ENCODE results near the gene STPG4. TPM values are rescaled to one million over a fixed set of nuclear protein-coding genes. Genes with fewer than 3 reads are reported as not detected.

STPG4 gene
- total RNA-seq, 1 donor: 1.2 TPM

DNA sequence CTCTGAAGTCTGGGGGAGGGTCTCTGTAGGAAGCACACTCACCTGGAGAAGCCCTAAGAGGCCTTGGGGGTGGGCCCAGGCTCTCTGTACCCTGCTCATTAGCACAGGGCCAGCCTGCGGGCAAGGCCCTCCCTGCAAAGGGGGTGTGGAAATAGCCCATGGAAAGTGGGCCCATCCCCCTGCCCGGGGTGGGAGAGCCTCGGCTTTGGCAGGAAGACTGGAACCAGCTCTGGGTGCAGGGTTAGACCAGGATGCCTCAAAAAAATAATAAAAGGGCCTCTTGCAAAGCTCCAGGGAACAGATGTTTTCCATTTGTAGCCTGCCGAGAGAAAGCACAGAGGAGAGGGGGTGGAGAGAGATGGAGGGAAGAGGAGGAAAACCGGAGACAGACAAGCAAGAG, 98.7 kb downstream of the STPG4 start:
- H3K4me3 ChIP-seq (ENCODE audit: low read length): no peak overlapping the region

DNA sequence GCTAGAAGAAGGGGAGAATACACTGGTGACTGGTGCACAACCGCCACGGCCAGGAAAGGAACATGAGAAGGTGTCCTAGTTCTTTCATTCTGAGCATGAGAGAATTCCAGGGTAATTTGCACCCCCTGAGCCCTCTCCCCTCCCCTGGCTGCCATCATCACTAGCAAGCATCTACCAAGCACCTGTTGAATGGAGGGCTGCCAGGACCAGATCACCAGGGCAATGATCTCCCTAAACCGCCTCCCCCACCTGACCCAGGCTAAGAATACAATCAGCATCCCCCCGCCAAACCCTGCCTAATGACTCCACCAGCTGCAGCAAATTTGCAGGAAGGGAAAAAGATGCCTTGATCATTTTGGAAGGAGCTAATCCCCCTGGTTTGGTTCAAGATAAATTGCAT, 100.2 kb downstream of the STPG4 start:
- no peak overlapping the region for H3K4me3 ChIP-seq (ENCODE audit: low read length)
- H3K9me3 ChIP-seq (ENCODE audit: low read depth, low read length): no peaks in the 10 kb centered on the region
- no peaks in the 10 kb centered on the region for H3K27me3 ChIP-seq (ENCODE audit: insufficient read depth, low read length)
- peaks cover 49% of the 10 kb centered on the region for H3K4me1 ChIP-seq (ENCODE audit: insufficient read depth, low read length)

More for the DNA sequence above, 98.7 kb downstream of the STPG4 start:
- Histone ChIP-seq H3K9me3 (ENCODE audit: low read depth, low read length) (no peaks in the 10 kb centered on the region), H3K27me3 (ENCODE audit: insufficient read depth, low read length) (no peaks in the 10 kb centered on the region), H3K4me1 (ENCODE audit: insufficient read depth, low read length) (peaks cover 49% of the 10 kb centered on the region)

DNA sequence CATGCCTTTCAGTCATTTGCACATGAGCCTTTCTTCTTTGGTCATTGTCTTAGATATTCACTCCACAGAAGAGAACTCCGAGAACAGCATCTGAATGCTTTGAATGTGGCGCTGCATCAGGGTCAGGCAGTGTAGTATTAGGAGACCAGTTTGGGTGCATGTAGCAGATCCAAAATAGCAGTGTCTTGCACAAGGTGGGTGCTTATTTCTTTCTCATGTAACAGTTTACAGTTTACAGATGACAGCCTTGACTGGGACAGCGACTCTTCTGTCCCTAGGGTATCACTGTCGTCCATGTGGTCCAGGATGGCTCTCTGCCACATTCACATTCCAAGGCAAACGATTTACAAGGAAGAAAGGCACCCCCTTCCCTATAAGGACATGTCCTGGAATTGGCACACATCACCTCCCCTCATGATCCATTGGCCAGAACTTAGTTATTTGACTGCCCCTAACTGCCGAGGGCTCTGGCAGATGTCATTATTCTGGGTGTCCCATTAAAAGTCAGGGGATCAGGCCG, 101.0 kb downstream of the STPG4 start:
- no peak overlapping the region for H3K4me3 ChIP-seq (ENCODE audit: low read length)
- H3K27me3 ChIP-seq (ENCODE audit: insufficient read depth, low read length): no peaks in the 10 kb centered on the region
- H3K4me1 ChIP-seq (ENCODE audit: insufficient read depth, low read length): peaks cover 42% of the 10 kb centered on the region
- H3K9me3 ChIP-seq (ENCODE audit: low read depth, low read length): no peaks in the 10 kb centered on the region

DNA sequence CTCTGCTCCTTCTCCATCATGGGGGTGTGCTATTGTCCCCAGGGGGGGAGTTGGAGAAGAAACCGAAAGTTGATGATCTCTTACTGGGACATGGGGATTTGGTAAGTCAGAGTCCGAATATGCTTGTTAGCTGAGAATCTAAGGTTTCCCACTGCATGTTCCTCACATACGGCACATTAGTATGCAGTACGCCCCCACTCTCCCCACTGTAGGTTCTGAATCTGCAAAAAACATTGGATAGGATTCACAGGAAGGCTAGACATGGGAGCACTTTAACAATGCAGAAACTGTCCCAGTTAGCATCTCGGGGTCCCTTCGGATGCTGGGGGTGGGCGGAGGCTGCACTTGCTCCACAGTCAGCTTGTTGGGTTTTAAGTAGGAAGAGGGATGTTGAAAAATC, 102.3 kb downstream of the STPG4 start:
- H3K4me3 ChIP-seq (ENCODE audit: low read length): no peak overlapping the region
- H3K4me1 ChIP-seq (ENCODE audit: insufficient read depth, low read length): peaks cover 30% of the 10 kb centered on the region
- H3K27me3 ChIP-seq (ENCODE audit: insufficient read depth, low read length): no peaks in the 10 kb centered on the region
- no peaks in the 10 kb centered on the region for H3K9me3 ChIP-seq (ENCODE audit: low read depth, low read length)

DNA sequence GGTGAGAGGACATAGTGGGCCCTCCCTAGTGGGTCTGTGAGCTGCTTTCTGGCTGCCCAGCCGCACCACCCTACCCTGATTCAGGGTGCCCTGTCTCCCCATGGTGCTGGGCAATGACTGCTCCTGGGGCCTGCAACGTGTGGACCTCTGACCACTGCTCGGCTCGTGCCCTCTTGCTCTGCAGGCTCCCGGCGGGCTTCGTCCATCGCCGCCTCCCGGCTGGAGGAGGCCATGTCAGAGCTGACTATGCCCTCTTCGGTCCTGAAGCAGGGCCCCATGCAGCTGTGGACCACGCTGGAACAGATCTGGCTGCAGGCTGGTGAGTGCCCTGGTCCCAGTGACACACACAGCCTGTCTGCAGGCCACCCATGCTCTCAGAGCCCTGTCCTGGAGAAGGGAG, 103.5 kb downstream of the STPG4 start:
- Histone ChIP-seq H3K4me3 (ENCODE audit: low read length) (no peak overlapping the region), H3K9me3 (ENCODE audit: low read depth, low read length) (no peaks in the 10 kb centered on the region), H3K27me3 (ENCODE audit: insufficient read depth, low read length) (no peaks in the 10 kb centered on the region), H3K4me1 (ENCODE audit: insufficient read depth, low read length) (peaks cover 17% of the 10 kb centered on the region)

DNA sequence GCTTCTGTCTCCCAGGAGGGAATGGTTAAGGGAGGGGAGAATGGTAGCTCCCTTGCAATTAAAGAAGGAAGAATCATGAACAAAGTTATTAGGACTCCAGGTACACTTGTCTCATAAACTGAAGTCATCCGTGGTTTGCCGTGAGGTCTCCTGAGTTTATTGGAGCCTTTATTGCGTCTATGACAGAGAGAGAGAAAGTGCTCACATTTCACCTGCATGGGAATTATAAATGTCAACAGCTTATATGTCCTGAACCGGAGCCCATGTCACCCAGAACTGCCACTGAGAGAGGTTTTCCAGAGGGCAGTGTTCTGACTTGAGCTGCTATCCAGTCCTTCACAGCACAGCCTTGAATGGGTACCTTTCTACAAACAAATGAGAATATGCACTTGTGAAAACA, 104.3 kb downstream of the STPG4 start:
- no peaks in the 10 kb centered on the region for H3K9me3 ChIP-seq (ENCODE audit: low read depth, low read length)
- no peaks in the 10 kb centered on the region for H3K27me3 ChIP-seq (ENCODE audit: insufficient read depth, low read length)

DNA sequence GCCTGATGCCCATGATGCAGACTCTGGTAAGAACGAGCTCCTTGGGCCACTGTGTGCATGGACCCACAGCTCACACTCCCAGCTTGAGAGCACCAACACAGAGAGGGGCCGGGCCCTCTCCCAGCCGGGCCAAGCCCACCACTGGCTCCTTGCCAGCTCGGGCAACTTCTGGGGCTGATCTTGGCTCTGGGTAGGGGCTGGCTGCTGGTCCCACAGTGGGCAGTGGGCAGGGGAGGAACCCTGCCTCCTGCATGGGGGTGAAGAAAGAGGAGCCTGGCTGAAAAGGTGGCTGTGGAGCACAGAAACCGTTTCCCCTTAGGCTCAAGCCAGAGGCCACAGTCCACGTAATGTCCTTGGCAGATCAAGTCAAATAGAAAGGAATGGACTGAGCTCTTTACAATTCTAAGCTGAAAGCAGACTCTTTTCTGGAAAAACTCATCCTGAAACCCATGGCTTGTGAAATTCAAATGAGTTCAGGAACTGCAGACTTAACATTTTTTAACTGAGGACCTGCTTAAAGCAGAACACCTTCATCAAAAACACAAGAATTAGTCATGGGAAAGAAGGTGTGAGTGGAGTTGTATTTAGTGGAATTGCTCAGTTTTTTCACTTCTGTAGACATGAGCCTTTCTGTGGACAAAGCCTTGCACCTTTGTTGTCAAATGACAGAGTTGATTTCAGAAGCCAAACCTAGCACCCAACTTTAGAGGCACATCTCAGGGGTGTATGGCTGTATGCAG, 104.9 kb downstream of the STPG4 start:
- peaks cover 3% of the 10 kb centered on the region for H3K4me1 ChIP-seq (ENCODE audit: insufficient read depth, low read length)
- H3K27me3 ChIP-seq (ENCODE audit: insufficient read depth, low read length): no peaks in the 10 kb centered on the region

More for the DNA sequence above, 104.3 kb downstream of the STPG4 start:
- peaks cover 9% of the 10 kb centered on the region for H3K4me1 ChIP-seq (ENCODE audit: insufficient read depth, low read length)
- no peak overlapping the region for H3K4me3 ChIP-seq (ENCODE audit: low read length)

DNA sequence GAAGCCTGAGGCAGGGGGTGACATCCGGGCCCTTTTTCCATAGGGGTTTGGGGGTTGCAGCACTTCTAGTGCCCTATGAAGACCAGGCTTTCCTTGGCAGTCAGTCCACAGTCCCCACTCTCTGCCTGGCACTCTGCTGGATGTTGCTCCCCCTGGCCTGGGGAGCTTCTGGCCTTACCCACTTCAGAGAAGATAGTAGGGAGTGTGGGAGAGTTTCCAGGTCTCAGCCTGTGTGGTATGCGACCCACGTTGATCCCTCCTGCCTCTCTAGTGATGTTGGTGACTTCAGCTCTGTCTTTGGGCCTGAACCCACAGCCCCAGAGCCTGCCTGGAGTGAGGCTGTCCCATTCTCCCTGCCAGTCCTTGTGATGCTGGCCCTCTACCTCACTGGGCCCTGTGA, 105.6 kb downstream of the STPG4 start:
- no peaks in the 10 kb centered on the region for H3K4me1 ChIP-seq (ENCODE audit: insufficient read depth, low read length)
- no peak overlapping the region for H3K4me3 ChIP-seq (ENCODE audit: low read length)
- H3K9me3 ChIP-seq (ENCODE audit: low read depth, low read length): no peaks in the 10 kb centered on the region
- H3K27me3 ChIP-seq (ENCODE audit: insufficient read depth, low read length): no peaks in the 10 kb centered on the region

More for the DNA sequence above, 104.9 kb downstream of the STPG4 start:
- no peaks in the 10 kb centered on the region for H3K9me3 ChIP-seq (ENCODE audit: low read depth, low read length)
- no peak overlapping the region for H3K4me3 ChIP-seq (ENCODE audit: low read length)

DNA sequence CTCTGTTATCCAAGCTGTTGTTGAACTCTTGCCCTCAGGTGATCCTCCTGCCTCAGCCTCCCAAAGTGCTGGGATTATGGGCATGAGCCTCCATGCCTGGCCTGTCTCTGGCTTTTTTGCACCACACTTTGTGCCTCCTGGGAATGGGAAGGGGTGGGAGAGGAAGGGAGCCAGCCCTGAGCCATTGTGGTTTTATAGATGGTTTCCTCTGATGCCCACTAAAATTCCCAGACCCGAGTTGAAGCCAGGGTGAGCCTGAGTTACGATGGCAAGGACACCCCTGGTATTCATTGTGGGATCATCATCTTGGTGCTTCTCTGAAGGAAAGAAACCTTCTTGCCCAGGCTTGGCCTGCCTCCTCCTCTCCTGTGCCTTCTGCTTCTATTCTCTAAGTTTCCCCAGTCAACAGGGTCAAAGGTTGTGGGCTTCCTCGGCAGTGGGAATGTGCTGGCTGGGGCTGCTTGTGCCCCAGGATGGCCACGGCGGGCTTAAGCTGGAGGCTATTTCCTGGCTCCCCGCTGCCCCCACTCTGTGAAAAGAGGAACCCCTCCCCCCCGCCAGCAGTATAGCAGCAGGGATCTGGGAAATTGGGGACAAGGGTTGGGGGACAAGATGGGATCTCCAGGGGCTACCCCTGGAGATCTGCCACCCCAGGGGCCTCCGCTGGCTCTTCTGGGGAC, 106.2 kb downstream of the STPG4 start:
- Histone ChIP-seq H3K27me3 (ENCODE audit: insufficient read depth, low read length) (no peaks in the 10 kb centered on the region), H3K4me3 (ENCODE audit: low read length) (no peak overlapping the region), H3K9me3 (ENCODE audit: low read depth, low read length) (no peaks in the 10 kb centered on the region), H3K4me1 (ENCODE audit: insufficient read depth, low read length) (no peaks in the 10 kb centered on the region)

DNA sequence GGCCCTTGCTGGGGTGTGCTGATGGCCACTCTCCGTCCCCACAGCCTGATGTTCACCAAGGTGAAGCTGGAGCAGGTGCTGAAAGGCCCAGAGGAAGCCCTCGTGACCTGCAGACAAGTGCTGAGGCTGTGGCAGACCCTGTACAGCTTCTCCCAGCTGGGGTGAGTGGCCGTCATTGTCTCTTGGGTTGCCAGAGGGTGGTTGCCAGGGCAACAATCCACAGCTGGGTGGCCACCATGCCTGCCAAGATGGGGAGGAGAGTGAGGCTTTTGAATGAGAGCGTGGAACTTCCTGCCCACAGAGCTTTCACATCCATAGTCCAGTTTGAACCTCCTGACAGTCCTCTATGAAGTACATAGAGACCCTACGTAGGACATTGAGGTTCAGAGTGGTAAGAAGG, 108.8 kb downstream of the STPG4 start:
- no peaks in the 10 kb centered on the region for H3K27me3 ChIP-seq (ENCODE audit: insufficient read depth, low read length)
- H3K9me3 ChIP-seq (ENCODE audit: low read depth, low read length): no peaks in the 10 kb centered on the region
- H3K4me1 ChIP-seq (ENCODE audit: insufficient read depth, low read length): no peaks in the 10 kb centered on the region
- H3K4me3 ChIP-seq (ENCODE audit: low read length): no peak overlapping the region

DNA sequence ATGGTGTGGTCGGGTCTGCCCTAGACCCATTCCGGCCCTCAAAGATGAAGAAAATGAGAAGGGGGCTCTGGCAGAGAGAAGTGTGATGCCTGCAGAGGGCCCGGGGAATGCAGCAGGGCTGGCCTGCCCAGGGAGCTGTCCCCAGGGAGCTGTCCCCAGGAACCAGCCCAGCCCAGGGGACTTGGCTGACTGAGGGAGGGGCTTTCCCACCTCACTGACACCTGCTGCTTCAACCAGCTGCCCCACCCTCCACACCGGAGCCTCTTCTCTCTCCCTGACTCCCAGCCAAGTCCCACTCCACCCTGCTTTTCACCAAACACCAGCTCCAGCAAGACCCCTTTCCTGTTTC, 111.2 kb downstream of the STPG4 start:
- peaks cover 10% of the 10 kb centered on the region for H3K4me1 ChIP-seq (ENCODE audit: insufficient read depth, low read length)
- no peaks in the 10 kb centered on the region for H3K27me3 ChIP-seq (ENCODE audit: insufficient read depth, low read length)
- H3K9me3 ChIP-seq (ENCODE audit: low read depth, low read length): no peaks in the 10 kb centered on the region
- H3K4me3 ChIP-seq (ENCODE audit: low read length): no peak overlapping the region

DNA sequence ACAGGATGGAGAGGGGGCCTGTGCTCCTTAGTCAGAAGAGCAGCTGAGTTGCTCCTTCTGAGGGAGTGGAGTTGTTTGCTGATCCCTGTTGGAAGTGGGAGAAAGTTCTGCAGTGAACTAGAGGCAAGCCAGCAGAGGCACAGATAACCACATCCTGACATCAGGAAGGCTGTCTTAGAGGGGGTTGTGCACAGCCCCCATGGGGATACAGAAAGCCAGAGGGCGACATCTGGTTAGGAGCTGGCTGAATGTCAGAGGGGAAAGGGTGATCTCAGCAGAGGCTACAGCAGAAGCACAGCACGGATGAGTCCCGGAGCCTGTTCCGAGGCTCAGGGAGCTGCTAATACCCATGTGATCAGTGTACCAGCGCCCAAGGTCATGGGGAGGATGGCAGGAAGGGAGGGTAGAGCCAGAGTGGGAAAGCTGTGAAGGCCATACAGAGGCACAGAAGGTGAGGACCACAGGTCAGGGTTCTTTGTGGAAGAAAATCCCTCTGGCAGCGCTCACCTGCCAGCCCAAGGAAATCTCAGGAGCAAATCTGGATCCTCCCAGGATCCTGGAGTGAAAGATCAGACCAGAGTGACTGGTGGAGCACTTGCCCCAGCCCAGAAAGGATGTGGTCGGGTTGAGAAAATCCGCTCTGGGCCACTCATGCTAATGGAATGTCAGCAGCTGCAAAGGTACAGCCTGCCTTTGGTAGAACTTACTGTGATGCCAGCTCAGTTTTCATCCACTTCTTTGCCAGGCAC, 111.8 kb downstream of the STPG4 start:
- no peaks in the 10 kb centered on the region for H3K27me3 ChIP-seq (ENCODE audit: insufficient read depth, low read length)
- no peak overlapping the region for H3K4me3 ChIP-seq (ENCODE audit: low read length)
- H3K4me1 ChIP-seq (ENCODE audit: insufficient read depth, low read length): peaks cover 13% of the 10 kb centered on the region
- no peaks in the 10 kb centered on the region for H3K9me3 ChIP-seq (ENCODE audit: low read depth, low read length)

DNA sequence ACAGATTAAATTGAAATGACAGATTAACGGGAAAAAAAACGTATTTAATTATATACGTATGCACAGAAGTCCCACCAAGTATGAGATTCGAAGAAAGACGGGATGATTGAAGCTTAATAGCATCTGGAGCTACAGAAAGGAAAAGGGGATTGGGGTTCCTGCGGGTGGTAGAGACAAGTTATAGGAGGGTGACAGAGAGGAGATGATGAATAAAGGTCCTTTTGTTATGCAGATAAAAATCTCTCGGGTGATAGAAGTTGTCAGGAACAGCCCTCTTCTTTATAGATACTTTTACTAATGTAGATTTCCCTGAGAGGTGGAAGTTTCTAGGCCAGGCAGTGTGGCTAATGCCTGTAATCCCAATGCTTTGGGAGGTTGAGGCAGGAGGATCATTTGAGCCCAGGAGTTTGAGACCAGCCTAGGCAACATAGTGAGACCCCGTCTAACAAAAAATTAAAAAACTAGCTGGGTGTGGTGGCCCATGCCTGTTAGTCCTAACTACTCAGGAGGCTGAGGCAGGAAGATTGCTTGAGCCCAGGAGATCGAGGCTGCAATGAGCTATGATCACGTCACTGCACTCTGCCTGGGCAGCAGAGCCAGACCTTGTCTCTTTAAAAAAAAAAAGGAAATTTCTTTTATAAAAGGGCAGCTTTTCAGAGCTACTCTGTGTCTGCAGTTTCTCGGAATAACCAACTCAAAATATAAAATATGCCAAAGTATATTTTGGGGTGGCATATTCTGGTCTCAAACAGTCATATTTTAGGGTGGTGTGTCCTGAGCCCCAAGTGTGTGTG, 113.0 kb downstream of the STPG4 start:
- Histone ChIP-seq H3K4me3 (ENCODE audit: low read length) (no peak overlapping the region), H3K27me3 (ENCODE audit: insufficient read depth, low read length) (no peaks in the 10 kb centered on the region), H3K4me1 (ENCODE audit: insufficient read depth, low read length) (peaks cover 13% of the 10 kb centered on the region), H3K9me3 (ENCODE audit: low read depth, low read length) (no peaks in the 10 kb centered on the region)

DNA sequence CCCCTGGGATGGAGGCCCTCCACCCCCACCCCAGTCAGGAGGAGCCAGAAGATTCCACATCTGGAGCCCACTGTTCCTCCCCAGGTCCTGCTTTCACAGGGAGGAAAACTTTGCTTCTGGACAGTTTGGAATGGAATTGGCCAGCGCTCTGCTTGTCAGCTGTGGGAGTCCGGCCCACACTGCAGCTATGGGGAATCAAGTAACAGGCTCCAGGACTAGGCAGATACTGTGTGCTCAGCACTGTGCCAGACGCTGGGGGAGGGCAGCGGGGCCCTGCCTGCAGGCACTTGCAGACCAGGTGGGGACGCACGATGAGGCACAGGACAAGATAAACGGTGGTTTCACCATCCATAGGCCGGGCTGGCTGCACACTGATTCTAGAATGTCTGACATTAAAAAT, 114.0 kb downstream of the STPG4 start:
- H3K4me3 ChIP-seq (ENCODE audit: low read length): no peak overlapping the region
- no peaks in the 10 kb centered on the region for H3K27me3 ChIP-seq (ENCODE audit: insufficient read depth, low read length)
- no peaks in the 10 kb centered on the region for H3K9me3 ChIP-seq (ENCODE audit: low read depth, low read length)
- H3K4me1 ChIP-seq (ENCODE audit: insufficient read depth, low read length): peaks cover 21% of the 10 kb centered on the region

DNA sequence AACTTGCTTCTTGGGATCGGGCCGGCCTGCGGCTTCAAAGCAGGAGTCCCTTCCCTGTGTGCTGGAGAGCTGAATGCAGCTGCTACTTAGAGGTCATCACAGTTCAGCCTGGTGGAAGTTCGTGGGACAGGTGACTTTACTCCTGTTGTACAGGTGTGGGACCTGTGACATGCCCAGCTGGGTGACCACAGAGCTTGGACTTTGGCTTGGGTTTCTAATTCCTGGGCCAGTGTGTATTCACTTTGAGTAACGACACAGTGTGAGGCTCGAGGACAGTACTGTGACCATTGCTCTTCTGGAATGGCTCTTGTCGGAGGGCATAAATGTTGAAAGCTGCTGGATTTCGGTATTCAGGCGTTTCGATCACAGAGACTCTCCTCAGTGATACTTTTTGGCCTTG, 114.5 kb downstream of the STPG4 start:
- Histone ChIP-seq H3K4me3 (ENCODE audit: low read length) (no peak overlapping the region), H3K27me3 (ENCODE audit: insufficient read depth, low read length) (no peaks in the 10 kb centered on the region), H3K4me1 (ENCODE audit: insufficient read depth, low read length) (peaks cover 26% of the 10 kb centered on the region), H3K9me3 (ENCODE audit: low read depth, low read length) (no peaks in the 10 kb centered on the region)

Data from mononuclear cell (primary cell).